Tibial artery (tissue), 4 donors: ENCODE data around the gene ZNF343.
"Not testable (repeated sequence)": the region's sequence is repeated elsewhere in the genome, so short reads cannot be mapped to it uniquely, and the experiment has no call there.

Experiments used
- DNase-seq, 2 donors: peaks; one replicate each; pipeline ENCODE4 v3.0.0-alpha.2; 2019
- H3K27ac ChIP-seq, 2 donors: fragments of 200-600 bp; sonication (generic) in 1 of 2; 1 replicate in 1 of 2; 2 replicates in 1 of 2; pipeline ENCODE4 v1.5.1; 2018 to 2019; ENCODE audit warnings: mild to moderate bottlenecking in 1 of 2
- H3K27me3 ChIP-seq, 2 donors: fragments of 200-600 bp; sonication (generic) in 1 of 2; one replicate each; pipeline versions ENCODE4 v1.5.1 to v1.6.0; 2016 to 2019
- H3K36me3 ChIP-seq, 3 donors: fragments of 200-600 bp; sonication (generic) in 2 of 3; one replicate each; pipeline ENCODE4 v1.5.1; 2016 to 2019; ENCODE audit warnings: mild to moderate bottlenecking in 2 of 3
- H3K4me1 ChIP-seq, 4 donors: fragments of 200-600 bp; sonication (generic) in 2 of 4; 1 replicate in 3 of 4; 2 replicates in 1 of 4; pipeline ENCODE4 v1.5.1; 2016 to 2019
- H3K4me3 ChIP-seq, 2 donors: fragments of 200-600 bp; sonication (generic) in 1 of 2; 1 replicate in 1 of 2; 2 replicates in 1 of 2; pipeline ENCODE4 v1.5.1; 2018 to 2019; ENCODE audit warnings: mild to moderate bottlenecking in 2 of 2
- H3K9me3 ChIP-seq, 3 donors: fragments of 200-600 bp; sonication (generic) in 1 of 3; one replicate each; pipeline ENCODE4 v1.5.1; 2016 to 2019
- intact Hi-C: fragments of 100-400 bp; cut with DNase I; formaldehyde crosslinking; loops from one replicate; pipeline ENCODE4 v1.15.0; 2023; ENCODE audit warnings: low total_unique reads
- TF ChIP-seq, protein P1 (sequence below), 2 experiments: fragments of 200-600 bp in 1 of 2; fragments of 450-650 bp in 1 of 2; IDR thresholded peaks; one replicate each; pipeline ENCODE4 v1.5.1; 2017 to 2019; ENCODE audit warnings: antibody characterized with exemption in 2 of 2, mild to moderate bottlenecking in 1 of 2, moderate library complexity in 1 of 2

The ZNF343 gene

DNA sequence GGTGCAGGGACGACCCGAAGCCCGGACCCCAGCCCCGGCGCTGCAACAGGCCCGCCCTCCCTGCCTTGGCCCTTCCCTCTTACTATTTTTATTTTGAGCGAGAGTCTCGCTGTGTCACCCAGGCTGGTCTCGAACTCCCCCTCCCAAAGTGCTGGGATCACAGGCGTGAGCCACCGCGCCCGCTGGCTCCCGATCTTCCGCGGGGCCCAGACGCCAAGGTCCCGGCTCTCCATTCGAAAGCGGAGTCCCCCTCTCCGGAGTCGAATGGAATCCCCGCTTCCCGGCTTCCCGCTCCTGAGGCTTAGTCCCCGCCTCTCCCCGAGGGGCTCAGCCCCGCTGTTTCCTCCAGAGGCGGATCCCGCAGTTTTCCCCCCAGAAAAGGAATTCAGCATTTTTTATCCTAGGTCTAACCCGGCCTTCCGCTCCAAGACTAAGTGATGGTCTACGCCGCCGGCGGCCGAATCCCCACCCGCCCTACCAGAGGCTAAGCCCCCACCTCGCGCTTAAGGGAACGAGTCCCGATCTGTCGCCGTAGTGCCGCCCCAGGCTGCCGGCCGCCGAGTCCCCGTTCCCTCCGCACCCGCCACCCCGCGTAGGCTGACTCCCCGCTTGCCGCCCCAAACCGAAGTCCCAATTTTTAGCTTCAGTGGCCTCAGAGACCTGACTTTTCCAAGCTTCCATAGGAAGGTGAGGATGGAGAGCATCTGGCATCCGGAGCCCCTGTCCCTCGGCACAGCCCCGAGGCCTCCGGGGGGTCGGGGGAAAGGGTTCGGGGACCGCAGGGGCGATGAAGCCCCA, 16.2 kb upstream of the ZNF343 start:
- Histone ChIP-seq H3K4me1 (peaks cover 0 to 7% (median 4%) of the 10 kb centered on the region in 4 donors), H3K9me3 (no peaks in the 10 kb centered on the region), H3K4me3 (peak overlapping the region; percentile 63 to 85), H3K36me3 (no peaks in the 10 kb centered on the region), H3K27me3 (no peaks in the 10 kb centered on the region), H3K27ac (peak overlapping the region; percentile 82 to 93)
- intact Hi-C loops = loop anchor here (5.0 to 10.0 kb wide), 2 partner anchors 53 to 130 kb away; partner anchors contain the start of genes NOP56 and SNRPB
- DNase-seq = peak; percentile 49 to 71
- TF ChIP-seq, protein P1, sequence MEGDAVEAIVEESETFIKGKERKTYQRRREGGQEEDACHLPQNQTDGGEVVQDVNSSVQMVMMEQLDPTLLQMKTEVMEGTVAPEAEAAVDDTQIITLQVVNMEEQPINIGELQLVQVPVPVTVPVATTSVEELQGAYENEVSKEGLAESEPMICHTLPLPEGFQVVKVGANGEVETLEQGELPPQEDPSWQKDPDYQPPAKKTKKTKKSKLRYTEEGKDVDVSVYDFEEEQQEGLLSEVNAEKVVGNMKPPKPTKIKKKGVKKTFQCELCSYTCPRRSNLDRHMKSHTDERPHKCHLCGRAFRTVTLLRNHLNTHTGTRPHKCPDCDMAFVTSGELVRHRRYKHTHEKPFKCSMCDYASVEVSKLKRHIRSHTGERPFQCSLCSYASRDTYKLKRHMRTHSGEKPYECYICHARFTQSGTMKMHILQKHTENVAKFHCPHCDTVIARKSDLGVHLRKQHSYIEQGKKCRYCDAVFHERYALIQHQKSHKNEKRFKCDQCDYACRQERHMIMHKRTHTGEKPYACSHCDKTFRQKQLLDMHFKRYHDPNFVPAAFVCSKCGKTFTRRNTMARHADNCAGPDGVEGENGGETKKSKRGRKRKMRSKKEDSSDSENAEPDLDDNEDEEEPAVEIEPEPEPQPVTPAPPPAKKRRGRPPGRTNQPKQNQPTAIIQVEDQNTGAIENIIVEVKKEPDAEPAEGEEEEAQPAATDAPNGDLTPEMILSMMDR (IDR thresholded peaks at IDR 0.05) = no peak

DNA sequence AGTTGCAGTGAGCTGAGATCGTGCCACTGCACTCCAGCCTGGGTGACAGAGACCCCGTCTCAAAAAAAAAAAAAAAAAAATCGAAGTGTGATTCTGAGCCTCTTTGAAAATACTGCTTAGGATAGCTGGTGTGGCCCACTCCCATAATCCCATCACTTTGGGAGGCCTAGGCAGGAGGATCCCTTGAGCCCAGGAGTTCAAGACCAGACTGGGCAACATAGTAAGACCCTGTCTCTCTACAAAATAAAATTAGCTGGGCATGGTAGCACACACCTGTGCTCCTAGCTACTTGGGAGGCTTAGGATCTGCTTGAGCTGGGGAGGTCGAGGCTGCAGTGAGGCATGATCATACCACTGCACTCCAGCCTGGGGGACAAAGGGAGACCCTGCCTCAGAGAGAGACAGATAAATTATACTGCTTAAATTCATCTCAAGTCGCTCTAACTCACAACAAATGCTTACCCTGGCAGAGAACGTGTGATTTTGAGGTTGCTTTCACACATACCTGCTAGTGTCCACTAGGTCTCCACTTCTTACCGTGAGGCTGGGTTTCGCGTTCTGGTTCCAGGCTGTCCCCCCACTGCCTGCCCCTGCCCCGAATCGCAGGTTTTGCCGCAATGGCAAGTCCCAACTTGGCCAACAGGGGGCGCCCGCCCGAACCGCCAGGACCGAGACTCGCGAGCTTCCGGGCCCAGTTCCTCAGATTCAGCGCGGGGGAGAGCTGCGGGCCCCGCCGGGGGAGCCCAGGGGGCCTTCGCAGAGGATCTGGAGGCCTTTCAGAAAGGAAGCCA, 15.4 kb upstream of the ZNF343 start:
- intact Hi-C loops = loop anchor here (5.0 to 10.0 kb wide), 2 partner anchors 52 to 131 kb away; partner anchors contain the start of genes NOP56 and SNRPB
- DNase-seq = peak; percentile 75 to 92

DNA sequence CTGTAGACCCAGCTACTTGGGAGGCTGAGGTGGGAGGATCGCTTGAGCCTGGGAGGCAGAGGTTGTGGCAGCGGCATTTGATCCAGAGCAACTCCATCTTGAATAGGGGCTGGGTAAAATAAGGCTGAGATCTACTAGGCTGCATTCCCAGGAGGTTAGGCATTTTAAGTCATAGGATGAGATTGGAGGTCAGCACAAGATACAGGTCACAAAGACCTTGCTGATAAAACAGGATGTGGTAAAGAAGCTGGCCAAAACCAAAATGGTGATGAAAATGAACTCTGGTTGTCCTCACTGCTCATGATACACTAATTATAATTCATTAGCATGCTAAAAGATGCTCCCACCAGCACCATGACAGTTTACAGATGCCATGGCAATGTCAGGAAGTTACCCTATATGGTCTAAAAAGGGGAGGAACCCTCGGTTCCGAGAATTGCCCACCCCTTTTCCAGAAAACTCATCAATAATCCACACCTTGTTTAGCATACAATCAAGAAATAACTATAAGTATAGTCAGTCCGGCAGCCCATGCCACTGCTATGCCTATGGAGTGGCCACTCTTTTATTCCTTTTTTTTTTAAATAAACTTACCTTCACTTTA, 14.2 kb upstream of the ZNF343 start:
- not testable (repeated sequence) for H3K27ac ChIP-seq, H3K4me3 ChIP-seq, H3K36me3 ChIP-seq, H3K4me1 ChIP-seq, H3K9me3 ChIP-seq, DNase-seq, H3K27me3 ChIP-seq
- intact Hi-C loops = loop anchor here (5.0 to 10.0 kb wide), 2 partner anchors 51 to 132 kb away; partner anchors contain the start of genes NOP56 and SNRPB

More for the DNA sequence above, 15.4 kb upstream of the ZNF343 start:
- no peaks in the 10 kb centered on the region for H3K9me3 ChIP-seq
- peak overlapping the region; percentile 63 to 85 for H3K4me3 ChIP-seq
- peaks cover 0 to 7% (median 4%) of the 10 kb centered on the region in 4 donors for H3K4me1 ChIP-seq
- H3K27ac ChIP-seq = peak overlapping the region; percentile 82 to 93
- H3K36me3 ChIP-seq = no peaks in the 10 kb centered on the region
- TF ChIP-seq, protein P1 (IDR thresholded peaks at IDR 0.05) = peak; percentile 91 to 94
- no peaks in the 10 kb centered on the region for H3K27me3 ChIP-seq

DNA sequence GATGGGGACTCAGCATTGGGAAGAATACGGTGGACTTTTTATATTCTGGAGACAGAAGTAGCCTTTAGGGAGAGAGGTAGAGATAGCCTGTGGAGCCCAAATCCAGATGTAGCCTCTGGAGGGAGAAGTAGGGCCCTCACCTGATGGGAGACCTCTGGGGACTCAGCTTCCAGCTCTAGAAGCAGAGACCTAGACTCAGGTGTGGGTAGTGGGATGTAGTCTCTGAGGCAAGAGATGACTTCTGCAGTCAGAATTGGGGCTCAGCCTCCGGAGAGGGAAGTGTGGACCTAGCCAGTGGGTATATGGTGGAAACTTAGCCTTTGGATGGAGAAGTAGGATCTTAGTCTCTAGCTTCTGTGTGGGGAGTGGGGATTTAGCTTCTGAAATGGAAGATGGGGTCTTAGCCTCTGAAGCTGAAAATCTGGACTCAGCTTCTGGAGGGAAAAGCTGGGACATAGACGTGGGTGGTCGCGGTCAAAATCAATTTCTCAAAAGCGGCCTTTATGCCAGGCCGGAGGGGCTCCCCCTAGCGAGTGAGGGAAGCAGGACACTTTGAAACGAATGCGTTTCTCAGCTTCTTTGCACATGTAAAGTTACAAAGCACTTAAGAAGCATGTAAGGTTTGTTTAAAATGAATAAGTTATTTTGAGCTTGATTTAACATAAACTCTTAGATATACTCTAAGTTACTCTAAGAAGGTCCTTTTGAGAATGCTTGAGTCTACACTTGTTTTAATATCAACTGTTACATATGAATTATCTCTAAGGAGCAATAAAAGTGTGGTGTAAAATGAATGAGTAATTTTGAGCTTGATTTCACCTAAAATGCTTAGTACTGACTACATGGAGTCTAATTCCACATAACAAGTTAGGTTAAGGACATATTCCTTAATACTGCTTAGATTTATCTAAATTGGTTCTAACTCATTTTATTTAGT, 12.9 kb upstream of the ZNF343 start:
- DNase-seq = no peak
- intact Hi-C loops = loop anchor here (5.0 to 10.0 kb wide), 2 partner anchors 49 to 133 kb away; partner anchors contain the start of genes NOP56 and SNRPB

DNA sequence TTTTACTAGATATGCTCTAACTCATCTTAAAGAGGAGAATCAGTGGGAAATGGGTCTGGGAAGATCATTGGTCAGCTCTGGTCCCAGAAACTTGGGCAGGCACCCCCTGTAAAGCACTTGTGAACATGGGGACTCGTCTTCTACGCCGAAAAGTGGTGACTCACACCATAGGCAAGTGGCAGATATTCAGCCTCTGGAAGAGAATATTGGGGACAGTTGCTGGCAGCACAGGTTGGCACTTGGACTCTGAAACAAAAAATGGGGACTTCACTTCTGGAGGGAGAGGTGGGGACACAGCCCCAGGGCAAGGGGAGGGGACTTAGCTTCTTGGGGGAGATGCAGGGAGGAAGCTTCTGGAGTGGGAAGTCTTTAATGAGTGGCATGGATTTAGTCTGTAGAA, 11.9 kb upstream of the ZNF343 start:
- no peak overlapping the region for H3K27ac ChIP-seq
- H3K36me3 ChIP-seq = no peaks in the 10 kb centered on the region
- no peaks in the 10 kb centered on the region for H3K27me3 ChIP-seq
- no peaks in the 10 kb centered on the region for H3K9me3 ChIP-seq
- DNase-seq = no peak
- intact Hi-C loops = loop anchor here (5.0 to 10.0 kb wide), 2 partner anchors 48 to 134 kb away; partner anchors contain the start of genes NOP56 and SNRPB
- TF ChIP-seq, protein P1 (IDR thresholded peaks at IDR 0.05) = no peak
- H3K4me3 ChIP-seq = no peak overlapping the region
- H3K4me1 ChIP-seq = peaks cover 0 to 7% (median 4%) of the 10 kb centered on the region in 4 donors

More for the DNA sequence above, 12.9 kb upstream of the ZNF343 start:
- Histone ChIP-seq H3K27me3 (no peaks in the 10 kb centered on the region), H3K36me3 (no peaks in the 10 kb centered on the region), H3K4me1 (peaks cover 0 to 7% (median 4%) of the 10 kb centered on the region in 4 donors), H3K4me3 (no peak overlapping the region), H3K27ac (no peak overlapping the region), H3K9me3 (no peaks in the 10 kb centered on the region)
- TF ChIP-seq, protein P1 (IDR thresholded peaks at IDR 0.05) = peak; percentile 58 to 84
